Lung (tissue), 12 donors: ENCODE results near the gene IGFBP2. TPM values are rescaled to one million over a fixed set of nuclear protein-coding genes. Genes with fewer than 3 reads are reported as not detected.

Source experiments
- ATAC-seq: fragments of 200-7000 bp; cut with Tn5 transposase; one replicate; pipeline ENCODE4 v1.9.1; 2020; ENCODE audit warnings: moderate number of reproducible peaks; ENCODE audit not compliant: insufficient read depth, low FRiP score
- DNase-seq, 3 donors: peaks; one replicate each; pipeline ENCODE4 v3.0.0-alpha.2; 2013 to 2017
- H3K27ac ChIP-seq, 2 donors: one replicate each; pipeline ENCODE4 v1.5.1; 2013; ENCODE audit warnings: mild to moderate bottlenecking in 2 of 2, moderate library complexity in 2 of 2, control low read depth in 1 of 2, inconsistent platforms in 1 of 2, low read depth in 1 of 2, low read length in 1 of 2
- H3K27me3 ChIP-seq, 3 donors: one replicate each; pipeline ENCODE4 v1.5.1; 2013; ENCODE audit warnings: low read length in 2 of 3; ENCODE audit not compliant: control insufficient read depth in 3 of 3, insufficient read depth in 3 of 3
- H3K36me3 ChIP-seq, 4 donors: one replicate each; pipeline ENCODE4 v1.5.1; 2013; ENCODE audit warnings: low read length in 4 of 4, mild to moderate bottlenecking in 1 of 4, moderate library complexity in 1 of 4; ENCODE audit not compliant: control insufficient read depth in 4 of 4, insufficient read depth in 4 of 4
- H3K4me1 ChIP-seq, 5 donors: one replicate each; pipeline ENCODE4 v1.5.1; 2013; ENCODE audit warnings: low read length in 5 of 5, mild to moderate bottlenecking in 2 of 5, moderate library complexity in 1 of 5; ENCODE audit not compliant: control insufficient read depth in 5 of 5, insufficient read depth in 5 of 5
- H3K4me3 ChIP-seq: one replicate; pipeline ENCODE4 v1.5.1; 2013; ENCODE audit warnings: mild to moderate bottlenecking, control low read depth, moderate library complexity
- H3K9ac ChIP-seq, 2 donors: one replicate each; pipeline ENCODE4 v1.5.1; 2013; ENCODE audit warnings: low read length in 2 of 2, control low read depth in 1 of 2; ENCODE audit not compliant: insufficient read depth in 1 of 2
- H3K9me3 ChIP-seq, 4 donors: one replicate each; pipeline ENCODE4 v1.5.1; 2013; ENCODE audit warnings: low read length in 3 of 4, mild to moderate bottlenecking in 1 of 4, moderate library complexity in 1 of 4; ENCODE audit not compliant: control insufficient read depth in 4 of 4, insufficient read depth in 3 of 4
- CTCF ChIP-seq: IDR thresholded peaks from 2 replicates; pipeline ENCODE4 v1.5.1; 2012; ENCODE audit warnings: mild to moderate bottlenecking; ENCODE audit errors: control extremely low read depth, extremely low read depth
- WGBS, 2 donors: extraction: QIAGEN DNeasy Blood & Tissue Kit; methylation state at CpG; one replicate each; pipeline ENCODE4 v1.1.7; 2013; 5-methylcytosine and 5-hydroxymethylcytosine counted together
- polyA plus RNA-seq, 2 donors: library from polyadenylated mRNA; stranded (reverse); fragments of 200-250 nt; gene quantifications; one replicate each; pipeline ENCODE4 v1.2.1, GENCODE V29; 2013
- total RNA-seq, 2 donors: library from RNA; depleted of rRNA in 1 of 2; stranded (reverse); fragments of >200 nt in 1 of 2; gene quantifications; one replicate each; pipeline ENCODE4 v1.2.1, GENCODE V29; 2014 to 2021
- donor health status: control.
- donor health status: control.
- donor health status: Bipolar disorder and iron deficiency.
- donor health status: healthy.
- donor health status: DM: yes; HTN: yes; CAD: no.

Gene IGFBP2
- total and polyA plus RNA-seq, 4 donors: 50.5 to 104 (median 81.2) TPM

GRCh38 chr2:216678098-216678465 lies 44.9 kb downstream of the IGFBP2 start:
- Histone ChIP-seq H3K36me3 (peaks cover 0 to 25% (median 8%) of the 10 kb centered on the region in 4 donors), H3K4me3 (no peak overlapping the region), H3K9me3 (no peaks in the 10 kb centered on the region), H3K27me3 (no peaks in the 10 kb centered on the region), H3K27ac (no peak overlapping the region), H3K4me1 (peaks cover 0 to 11% (median 4%) of the 10 kb centered on the region in 5 donors), H3K9ac (no peak overlapping the region)
- TF ChIP-seq CTCF: no peak
- DNase-seq (no peak), ATAC-seq (no peak)
- WGBS, 2 donors: 93 to 94% methylated on average over 12 of the region's 12 CpGs

- peak overlapping the region; percentile 35 to 92 for H3K27ac ChIP-seq
- no peak for TF ChIP-seq CTCF
- no peak for DNase-seq
- H3K36me3 ChIP-seq: peaks cover 0 to 19% (median 8%) of the 10 kb centered on the region in 4 donors
- no peaks in the 10 kb centered on the region for H3K9me3 ChIP-seq
- ATAC-seq: no peak
- H3K4me1 ChIP-seq: peaks cover 0 to 12% (median 4%) of the 10 kb centered on the region in 5 donors
- no peaks in the 10 kb centered on the region for H3K27me3 ChIP-seq
- no peak overlapping the region for H3K9ac ChIP-seq
- 89 to 93% methylated on average over 21 of the region's 21 CpGs for WGBS, 2 donors
- no peak overlapping the region for H3K4me3 ChIP-seq
These were observed 45.8 kb downstream of the IGFBP2 start for GRCh38 chr2:216678813-216679657.

- 83 to 88% methylated on average over 14 of the region's 14 CpGs for WGBS, 2 donors
- Histone ChIP-seq H3K9ac (no peak overlapping the region), H3K9me3 (no peaks in the 10 kb centered on the region), H3K36me3 (peaks cover 0 to 19% (median 8%) of the 10 kb centered on the region in 4 donors), H3K4me1 (peaks cover 0 to 16% (median 4%) of the 10 kb centered on the region in 5 donors), H3K27ac (peak overlapping the region; percentile 35 to 92), H3K4me3 (no peak overlapping the region), H3K27me3 (no peaks in the 10 kb centered on the region)
- ATAC-seq (no peak), DNase-seq (no peak)
- TF ChIP-seq CTCF: no peak
These were observed 46.4 kb downstream of the IGFBP2 start for GRCh38 chr2:216679658-216680024.
